HEK293 (cell line): ENCODE measurements around the gene PDE3A.

Experiments used
- WT1 ChIP-seq: fragments of 450-650 bp; formaldehyde crosslinking; IDR thresholded peaks from 2 replicates; pipeline ENCODE4 v1.5.1; 2016; ENCODE audit warnings: missing biosample characterization, missing genetic modification characterization
- ZBTB8A ChIP-seq: fragments of 450-650 bp; formaldehyde crosslinking; IDR thresholded peaks from 2 replicates; pipeline ENCODE4 v1.5.1; 2016; ENCODE audit warnings: missing biosample characterization, missing genetic modification characterization
- ZFHX2 ChIP-seq: fragments of 450-650 bp; formaldehyde crosslinking; conservative IDR thresholded peaks from 2 replicates; pipeline ENCODE4 v1.5.1; 2016; ENCODE audit warnings: missing biosample characterization, missing genetic modification characterization
- ZNF561 ChIP-seq: fragments of 450-650 bp; IDR thresholded peaks from 2 replicates; pipeline ENCODE4 v1.5.1; 2018; ENCODE audit warnings: missing biosample characterization, missing genetic modification characterization, borderline replicate concordance
- ZNF658 ChIP-seq: fragments of 450-650 bp; formaldehyde crosslinking; IDR thresholded peaks from 2 replicates; pipeline ENCODE4; 2016; ENCODE audit warnings: missing biosample characterization, missing genetic modification characterization
- TF ChIP-seq, protein P1 (sequence below): fragments of 450-650 bp; formaldehyde crosslinking; IDR thresholded peaks from 2 replicates; pipeline ENCODE4 v1.5.1; 2016; ENCODE audit warnings: missing biosample characterization, missing genetic modification characterization
- TF ChIP-seq, protein P2 (sequence below): fragments of 450-650 bp; formaldehyde crosslinking; IDR thresholded peaks from 2 replicates; pipeline ENCODE4 v1.5.1; 2016; ENCODE audit warnings: missing biosample characterization, missing genetic modification characterization

DNA sequence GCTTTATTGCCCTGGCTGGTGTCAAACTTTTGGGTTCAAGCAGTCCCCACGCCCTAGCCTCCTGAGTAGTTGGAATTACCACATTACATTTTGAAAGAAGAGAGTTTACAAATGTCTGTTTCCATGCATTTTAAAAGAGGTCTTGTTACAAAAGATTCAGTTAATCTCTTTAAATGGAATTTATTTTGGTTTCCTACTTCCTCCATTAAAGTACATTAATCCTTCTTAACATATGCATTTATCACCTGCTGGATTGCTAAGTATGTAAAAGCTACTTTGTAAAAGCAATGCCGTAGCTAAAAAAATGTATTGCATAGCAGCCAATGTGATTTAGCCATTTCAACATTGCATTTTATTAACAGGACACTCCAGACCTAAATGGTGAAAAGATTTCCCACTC is 80.4 kb downstream of the PDE3A start:
- TF ChIP-seq, protein P1, sequence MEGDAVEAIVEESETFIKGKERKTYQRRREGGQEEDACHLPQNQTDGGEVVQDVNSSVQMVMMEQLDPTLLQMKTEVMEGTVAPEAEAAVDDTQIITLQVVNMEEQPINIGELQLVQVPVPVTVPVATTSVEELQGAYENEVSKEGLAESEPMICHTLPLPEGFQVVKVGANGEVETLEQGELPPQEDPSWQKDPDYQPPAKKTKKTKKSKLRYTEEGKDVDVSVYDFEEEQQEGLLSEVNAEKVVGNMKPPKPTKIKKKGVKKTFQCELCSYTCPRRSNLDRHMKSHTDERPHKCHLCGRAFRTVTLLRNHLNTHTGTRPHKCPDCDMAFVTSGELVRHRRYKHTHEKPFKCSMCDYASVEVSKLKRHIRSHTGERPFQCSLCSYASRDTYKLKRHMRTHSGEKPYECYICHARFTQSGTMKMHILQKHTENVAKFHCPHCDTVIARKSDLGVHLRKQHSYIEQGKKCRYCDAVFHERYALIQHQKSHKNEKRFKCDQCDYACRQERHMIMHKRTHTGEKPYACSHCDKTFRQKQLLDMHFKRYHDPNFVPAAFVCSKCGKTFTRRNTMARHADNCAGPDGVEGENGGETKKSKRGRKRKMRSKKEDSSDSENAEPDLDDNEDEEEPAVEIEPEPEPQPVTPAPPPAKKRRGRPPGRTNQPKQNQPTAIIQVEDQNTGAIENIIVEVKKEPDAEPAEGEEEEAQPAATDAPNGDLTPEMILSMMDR (tag by site-specific recombination) = no peak
- TF ChIP-seq ZNF561 (tag by site-specific recombination) = no peak
- no peak for TF ChIP-seq ZFHX2 (tag by site-specific recombination)
- TF ChIP-seq, protein P2, sequence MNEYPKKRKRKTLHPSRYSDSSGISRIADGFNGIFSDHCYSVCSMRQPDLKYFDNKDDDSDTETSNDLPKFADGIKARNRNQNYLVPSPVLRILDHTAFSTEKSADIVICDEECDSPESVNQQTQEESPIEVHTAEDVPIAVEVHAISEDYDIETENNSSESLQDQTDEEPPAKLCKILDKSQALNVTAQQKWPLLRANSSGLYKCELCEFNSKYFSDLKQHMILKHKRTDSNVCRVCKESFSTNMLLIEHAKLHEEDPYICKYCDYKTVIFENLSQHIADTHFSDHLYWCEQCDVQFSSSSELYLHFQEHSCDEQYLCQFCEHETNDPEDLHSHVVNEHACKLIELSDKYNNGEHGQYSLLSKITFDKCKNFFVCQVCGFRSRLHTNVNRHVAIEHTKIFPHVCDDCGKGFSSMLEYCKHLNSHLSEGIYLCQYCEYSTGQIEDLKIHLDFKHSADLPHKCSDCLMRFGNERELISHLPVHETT = no peak
- TF ChIP-seq ZBTB8A = no peak
- no peak for TF ChIP-seq WT1
- TF ChIP-seq ZNF658 (tag by site-specific recombination) = no peak
